OCI-LY3 (cell line): ENCODE measurements around the gene DGLUCY.

ENCODE experiments used
- CTCF ChIP-seq: fragments of 200-600, 300-600 bp; sonication (generic); IDR thresholded peaks from 2 replicates; pipeline ENCODE4 v1.5.1; 2014; ENCODE audit warnings: antibody characterized with exemption, low read length, low read depth
- EZH2phosphoT487 ChIP-seq: fragments of 200-600 bp; shearing (Covaris generic); IDR thresholded peaks from 2 replicates; pipeline ENCODE4 v1.6.1; 2018; ENCODE audit warnings: antibody characterized with exemption, mixed run types, low read depth

DNA sequence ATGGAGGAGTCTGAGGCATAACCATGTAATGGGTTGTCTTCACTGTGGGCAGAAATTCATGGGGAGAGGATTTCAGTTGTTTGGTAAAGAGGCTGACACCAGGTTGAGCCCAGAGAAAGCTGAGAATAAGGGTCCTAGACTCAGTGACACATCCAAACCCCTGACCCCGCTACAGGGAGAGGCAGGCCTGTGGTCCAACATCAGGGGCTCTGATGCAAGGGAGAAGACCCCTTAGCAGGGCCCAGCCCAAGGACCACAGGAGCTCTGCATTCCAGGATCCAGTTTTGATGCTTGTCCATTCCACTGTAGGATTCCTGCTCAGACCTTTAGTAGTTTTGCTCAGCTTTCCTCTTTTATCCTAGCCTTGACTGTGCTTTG is 115.1 kb downstream of the DGLUCY start:
- TF ChIP-seq CTCF (no peak), EZH2phosphoT487 (no peak)
